HEK293 (cell line): Measurements from ENCODE around the gene TEF.

Source experiments
- HOXD13 ChIP-seq: sonication (generic); formaldehyde crosslinking; IDR thresholded peaks from 2 replicates; pipeline ENCODE4 v1.8.0; 2022; ENCODE audit warnings: missing genetic modification reagents, borderline replicate concordance
- ZNF274 ChIP-seq, 2 experiments: fragments of 200-500 bp in 1 of 2; fragments of 450-650 bp in 1 of 2; sonication (Bioruptor generic) in 1 of 2; formaldehyde crosslinking in 1 of 2; IDR thresholded peaks; 2 replicates each; pipeline versions ENCODE4 v1.5.1 to v1.6.1; 2014 to 2016; ENCODE audit warnings: borderline replicate concordance in 1 of 2, inconsistent platforms in 1 of 2, low read length in 1 of 2, missing biosample characterization in 1 of 2, missing genetic modification characterization in 1 of 2
- ZNF423 ChIP-seq: fragments of 450-650 bp; formaldehyde crosslinking; IDR thresholded peaks from 2 replicates; pipeline ENCODE4 v1.5.1; 2016; ENCODE audit warnings: missing biosample characterization, missing genetic modification characterization
- ZNF701 ChIP-seq: fragments of 450-650 bp; formaldehyde crosslinking; IDR thresholded peaks from 2 replicates; pipeline ENCODE4 v1.5.1; 2016; ENCODE audit warnings: missing biosample characterization, missing genetic modification characterization
- ZNF768 ChIP-seq: fragments of 450-650 bp; formaldehyde crosslinking; IDR thresholded peaks from 2 replicates; pipeline ENCODE4 v1.5.1; 2018; ENCODE audit warnings: missing biosample characterization, mild to moderate bottlenecking, missing genetic modification characterization
- TF ChIP-seq, protein P1 (sequence below): fragments of 450-650 bp; formaldehyde crosslinking; IDR thresholded peaks from 2 replicates; pipeline ENCODE4 v1.5.1; 2016; ENCODE audit warnings: missing biosample characterization, missing genetic modification characterization
- TF ChIP-seq, protein P2 (sequence below): fragments of 450-650 bp; formaldehyde crosslinking; IDR thresholded peaks from 2 replicates; pipeline ENCODE4 v1.5.1; 2016; ENCODE audit warnings: missing biosample characterization, missing genetic modification characterization, low read depth
- TF ChIP-seq, protein P3 (sequence below): fragments of 450-650 bp; formaldehyde crosslinking; IDR thresholded peaks from 2 replicates; pipeline ENCODE4 v1.5.1; 2016; ENCODE audit warnings: missing biosample characterization, missing genetic modification characterization

DNA sequence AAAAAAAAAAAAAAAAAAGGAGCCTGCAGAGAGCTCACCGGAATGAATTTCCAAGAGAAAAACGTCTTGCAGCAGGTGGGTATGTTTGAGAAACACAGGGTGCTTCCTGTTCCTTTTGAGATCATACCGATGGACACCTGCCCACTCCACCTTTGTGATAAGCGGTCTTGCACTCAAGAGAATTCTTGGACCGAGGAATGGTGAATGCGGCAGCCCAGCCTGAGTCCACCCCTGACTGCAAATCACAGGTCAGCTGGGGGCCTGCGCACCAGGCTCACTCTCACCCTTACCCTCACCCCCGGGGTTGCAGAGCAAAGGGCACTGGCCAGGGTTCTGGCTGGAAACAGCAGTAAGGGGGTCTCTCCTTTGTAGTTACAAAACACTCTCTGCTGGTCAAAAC lies 16.8 kb upstream of the TEF start:
- TF ChIP-seq HOXD13 (no peak), ZNF768 (tag by site-specific recombination) (no peak), ZNF274 (IDR thresholded peaks at IDR 0.05; ENCODE audit: low read length) (no peak), ZNF274 (tag by site-specific recombination; IDR thresholded peaks at IDR 0.05; ENCODE audit: borderline replicate concordance) (no peak), ZNF701 (tag by site-specific recombination) (no peak), ZNF423 (tag by site-specific recombination) (no peak)
- TF ChIP-seq, protein P1, sequence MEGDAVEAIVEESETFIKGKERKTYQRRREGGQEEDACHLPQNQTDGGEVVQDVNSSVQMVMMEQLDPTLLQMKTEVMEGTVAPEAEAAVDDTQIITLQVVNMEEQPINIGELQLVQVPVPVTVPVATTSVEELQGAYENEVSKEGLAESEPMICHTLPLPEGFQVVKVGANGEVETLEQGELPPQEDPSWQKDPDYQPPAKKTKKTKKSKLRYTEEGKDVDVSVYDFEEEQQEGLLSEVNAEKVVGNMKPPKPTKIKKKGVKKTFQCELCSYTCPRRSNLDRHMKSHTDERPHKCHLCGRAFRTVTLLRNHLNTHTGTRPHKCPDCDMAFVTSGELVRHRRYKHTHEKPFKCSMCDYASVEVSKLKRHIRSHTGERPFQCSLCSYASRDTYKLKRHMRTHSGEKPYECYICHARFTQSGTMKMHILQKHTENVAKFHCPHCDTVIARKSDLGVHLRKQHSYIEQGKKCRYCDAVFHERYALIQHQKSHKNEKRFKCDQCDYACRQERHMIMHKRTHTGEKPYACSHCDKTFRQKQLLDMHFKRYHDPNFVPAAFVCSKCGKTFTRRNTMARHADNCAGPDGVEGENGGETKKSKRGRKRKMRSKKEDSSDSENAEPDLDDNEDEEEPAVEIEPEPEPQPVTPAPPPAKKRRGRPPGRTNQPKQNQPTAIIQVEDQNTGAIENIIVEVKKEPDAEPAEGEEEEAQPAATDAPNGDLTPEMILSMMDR (tag by site-specific recombination): no peak
- TF ChIP-seq, protein P2, sequence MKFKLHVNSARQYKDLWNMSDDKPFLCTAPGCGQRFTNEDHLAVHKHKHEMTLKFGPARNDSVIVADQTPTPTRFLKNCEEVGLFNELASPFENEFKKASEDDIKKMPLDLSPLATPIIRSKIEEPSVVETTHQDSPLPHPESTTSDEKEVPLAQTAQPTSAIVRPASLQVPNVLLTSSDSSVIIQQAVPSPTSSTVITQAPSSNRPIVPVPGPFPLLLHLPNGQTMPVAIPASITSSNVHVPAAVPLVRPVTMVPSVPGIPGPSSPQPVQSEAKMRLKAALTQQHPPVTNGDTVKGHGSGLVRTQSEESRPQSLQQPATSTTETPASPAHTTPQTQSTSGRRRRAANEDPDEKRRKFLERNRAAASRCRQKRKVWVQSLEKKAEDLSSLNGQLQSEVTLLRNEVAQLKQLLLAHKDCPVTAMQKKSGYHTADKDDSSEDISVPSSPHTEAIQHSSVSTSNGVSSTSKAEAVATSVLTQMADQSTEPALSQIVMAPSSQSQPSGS (tag by site-specific recombination): no peak
- TF ChIP-seq, protein P3, sequence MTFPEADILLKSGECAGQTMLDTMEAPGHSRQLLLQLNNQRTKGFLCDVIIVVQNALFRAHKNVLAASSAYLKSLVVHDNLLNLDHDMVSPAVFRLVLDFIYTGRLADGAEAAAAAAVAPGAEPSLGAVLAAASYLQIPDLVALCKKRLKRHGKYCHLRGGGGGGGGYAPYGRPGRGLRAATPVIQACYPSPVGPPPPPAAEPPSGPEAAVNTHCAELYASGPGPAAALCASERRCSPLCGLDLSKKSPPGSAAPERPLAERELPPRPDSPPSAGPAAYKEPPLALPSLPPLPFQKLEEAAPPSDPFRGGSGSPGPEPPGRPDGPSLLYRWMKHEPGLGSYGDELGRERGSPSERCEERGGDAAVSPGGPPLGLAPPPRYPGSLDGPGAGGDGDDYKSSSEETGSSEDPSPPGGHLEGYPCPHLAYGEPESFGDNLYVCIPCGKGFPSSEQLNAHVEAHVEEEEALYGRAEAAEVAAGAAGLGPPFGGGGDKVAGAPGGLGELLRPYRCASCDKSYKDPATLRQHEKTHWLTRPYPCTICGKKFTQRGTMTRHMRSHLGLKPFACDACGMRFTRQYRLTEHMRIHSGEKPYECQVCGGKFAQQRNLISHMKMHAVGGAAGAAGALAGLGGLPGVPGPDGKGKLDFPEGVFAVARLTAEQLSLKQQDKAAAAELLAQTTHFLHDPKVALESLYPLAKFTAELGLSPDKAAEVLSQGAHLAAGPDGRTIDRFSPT (tag by site-specific recombination): no peak
